DOHH2 (cell line): Measurements from ENCODE around the gene LMO2.

Experiments used
- CTCF ChIP-seq: fragments of 200-600 bp; sonication (generic); IDR thresholded peaks from one replicate; pipeline ENCODE4 v1.5.1; 2014; ENCODE audit warnings: antibody characterized with exemption, mild to moderate bottlenecking, low read depth, low read length; ENCODE audit not compliant: poor library complexity, severe bottlenecking
- EZH2phosphoT487 ChIP-seq: fragments of 200-600 bp; sonication (generic); IDR thresholded peaks from 2 replicates; pipeline ENCODE4 v1.6.1; 2017; ENCODE audit warnings: borderline replicate concordance, mild to moderate bottlenecking, antibody characterized with exemption, low read length, moderate library complexity, mixed read lengths

GRCh38 chr11:33899400-33900037 lies 7.6 kb upstream of the LMO2 start:
- no peak for TF ChIP-seq CTCF
- TF ChIP-seq EZH2phosphoT487: no peak
